ENCODE measurements around the gene LGALS13. TPM values are rescaled to one million over a fixed set of nuclear protein-coding genes. Genes with fewer than 3 reads are reported as not detected.

LGALS13 gene
- polyA plus RNA-seq, 2 of the 4 experiments (the other 2 are of a cell fraction) = not detected

- ATAC-seq = no peak
- WGBS (ENCODE audit: missing lambda C conversion rate) = 10% methylated on average over 2 of the region's 2 CpGs
- H3K9me3 ChIP-seq = peaks cover 13% of the 10 kb centered on the region
- no peak overlapping the region for H3K4me3 ChIP-seq
- FAIRE-seq = no peak
- DNase-seq (ENCODE audit: low read depth in 1 of 2, low spot score in 1 of 2) = no peak
- no peak overlapping the region for H3K4me2 ChIP-seq
- H3K27ac ChIP-seq = no peak overlapping the region
- H3K4me1 ChIP-seq = no peaks in the 10 kb centered on the region
- CTCF ChIA-PET = interaction anchor here (1.4 to 1.6 kb wide), 2 partner anchors 13 to 87 kb away, joined by 3 to 4 read pairs; no protein-coding TSS in a partner anchor
- POLR2A ChIA-PET = no interaction called here
- TF ChIP-seq ZFP36 (IDR thresholded peaks at IDR 0.05; ENCODE audit: borderline replicate concordance, partially characterized antibody) (peak; percentile 81), BHLHE40 (IDR thresholded peaks at IDR 0.05; ENCODE audit: low read depth, low read length) (no peak)
Observed at GRCh38 chr19:39613597-39613996, 11.3 kb downstream of the LGALS13 start.

GRCh38 chr19:39617745-39618144 is 15.4 kb downstream of the LGALS13 start:
- ChIA-PET CTCF (interaction anchor here (1.4 kb wide), 1 partner anchor 67 kb away, joined by 7 read pairs; no protein-coding TSS in a partner anchor), POLR2A (no interaction called here)
- FAIRE-seq = peak; percentile 91
- H3K4me3 ChIP-seq = no peak overlapping the region
- no peak overlapping the region for H3K27ac ChIP-seq
- 0% methylated on average over 1 of the region's 1 CpG for WGBS (ENCODE audit: missing lambda C conversion rate)
- TF ChIP-seq BHLHE40 (IDR thresholded peaks at IDR 0.05; ENCODE audit: low read depth, low read length) = no peak
- no peak for TF ChIP-seq TP53 (CRISPR knock-in tag; IDR thresholded peaks at IDR 0.05)
- TF ChIP-seq RFX5 (IDR thresholded peaks at IDR 0.05) = no peak
- TF ChIP-seq NPAS2 (CRISPR knock-in tag; IDR thresholded peaks at IDR 0.05; ENCODE audit: borderline replicate concordance) = no peak
- TF ChIP-seq TFCP2L1 (CRISPR knock-in tag; IDR thresholded peaks at IDR 0.05) = no peak
- no peak for TF ChIP-seq CBX2 (IDR thresholded peaks at IDR 0.05; ENCODE audit: borderline replicate concordance, low read depth)
- TF ChIP-seq JUN (IDR thresholded peaks at IDR 0.05) = no peak
- no peak for TF ChIP-seq ATOH8 (CRISPR knock-in tag; IDR thresholded peaks at IDR 0.05; ENCODE audit: low read depth)
- no peak for TF ChIP-seq EHMT2 (IDR thresholded peaks at IDR 0.05; ENCODE audit: low read depth)
- no peak for TF ChIP-seq RCOR1 (IDR thresholded peaks at IDR 0.05; ENCODE audit: low read depth, low read length)
- no peak for TF ChIP-seq ESRRA (IDR thresholded peaks at IDR 0.05; ENCODE audit: borderline replicate concordance, low read length)
- TF ChIP-seq RARB (CRISPR knock-in tag; IDR thresholded peaks at IDR 0.05) = no peak
- TF ChIP-seq RAD21 (conservative IDR thresholded peaks at IDR 0.05 in 1 of 2, IDR thresholded peaks at IDR 0.05 in 1 of 2) = no peak
- TF ChIP-seq REST (IDR thresholded peaks at IDR 0.05) = no peak
- no peak for TF ChIP-seq HMGXB4 (CRISPR knock-in tag; IDR thresholded peaks at IDR 0.05; ENCODE audit: borderline replicate concordance)
- TF ChIP-seq HOXB5 (CRISPR knock-in tag; IDR thresholded peaks at IDR 0.05) = no peak
- H3K4me1 ChIP-seq = no peaks in the 10 kb centered on the region
- H3K4me2 ChIP-seq = no peak overlapping the region
- peaks cover 13% of the 10 kb centered on the region for H3K9me3 ChIP-seq
- ATAC-seq = no peak
- DNase-seq (ENCODE audit: low read depth in 1 of 2, low spot score in 1 of 2) = no peak
